ENCODE measurements around the gene B3GNT8. TPM values are rescaled to one million over a fixed set of nuclear protein-coding genes. Genes with fewer than 3 reads are reported as not detected.

The B3GNT8 gene
- total RNA-seq, 1 experiment from 2014 or later: 0.10 TPM

GRCh38 chr19:41430922-41431321 lies 3.7 kb upstream of the B3GNT8 start:
- DNase-seq (ENCODE audit: low read depth, low spot score) (no peak), ATAC-seq (no peak)
- no peak overlapping the region for H3K4me3 ChIP-seq (ENCODE audit: low read depth in 2 of 2, low read length in 2 of 2)
- POLR2A ChIA-PET: no interaction called here
- H3K9me3 ChIP-seq (ENCODE audit: control insufficient read depth, insufficient read depth, low read depth, low read length): no peaks in the 10 kb centered on the region
- BruUV-seq (replicated peaks): no TSS peak
- no peaks in the 10 kb centered on the region for H3K27me3 ChIP-seq (ENCODE audit: control insufficient read depth, insufficient read depth, low read length)
- in situ Hi-C loops (cut with HindIII; ENCODE audit: low pct_unique_long_range_greater_than_20kb, low sequenced_read_pairs): no loop called here
- intact Hi-C loops (cut with micrococcal nuclease; ENCODE audit: unreplicated experiment): no loop called here
- H3K36me3 ChIP-seq (ENCODE audit: control insufficient read depth, insufficient read depth, low read length): no peaks in the 10 kb centered on the region
- no peaks in the 10 kb centered on the region for H3K4me1 ChIP-seq (ENCODE audit: control insufficient read depth, insufficient read depth, low read length)
- no peak overlapping the region for H3K27ac ChIP-seq (ENCODE audit: low read length)
- no peak for TF ChIP-seq TCF7L2 (IDR thresholded peaks at IDR 0.05; ENCODE audit: low read depth, low read length)
- no peak for TF ChIP-seq POLR2AphosphoS5 (IDR thresholded peaks at IDR 0.05; ENCODE audit: low read depth, low read length)
- no peak for TF ChIP-seq REST (IDR thresholded peaks at IDR 0.05; ENCODE audit: insufficient read depth in 1 of 2, low read depth in 2 of 2, low read length in 1 of 2)
- TF ChIP-seq CTCF (IDR thresholded peaks at IDR 0.05): no peak
- TF ChIP-seq SIN3A (IDR thresholded peaks at IDR 0.05; ENCODE audit: borderline replicate concordance, insufficient read depth, low read depth, low read length): no peak
- CTCF ChIA-PET: no interaction called here

GRCh38 chr19:41428481-41428859 lies 1.3 kb upstream of the B3GNT8 start:
- ChIA-PET CTCF (no interaction called here), POLR2A (no interaction called here)
- no peak for TF ChIP-seq POLR2AphosphoS5 (IDR thresholded peaks at IDR 0.05; ENCODE audit: low read depth, low read length)
- TF ChIP-seq TCF7L2 (IDR thresholded peaks at IDR 0.05; ENCODE audit: low read depth, low read length): no peak
- TF ChIP-seq CTCF (IDR thresholded peaks at IDR 0.05): no peak
- TF ChIP-seq REST (IDR thresholded peaks at IDR 0.05; ENCODE audit: insufficient read depth in 1 of 2, low read depth in 2 of 2, low read length in 1 of 2): no peak
- no peak for TF ChIP-seq SIN3A (IDR thresholded peaks at IDR 0.05; ENCODE audit: borderline replicate concordance, insufficient read depth, low read depth, low read length)
- Histone ChIP-seq H3K4me3 (ENCODE audit: low read depth in 2 of 2, low read length in 2 of 2) (no peak overlapping the region), H3K27ac (ENCODE audit: low read length) (no peak overlapping the region), H3K9me3 (ENCODE audit: control insufficient read depth, insufficient read depth, low read depth, low read length) (no peaks in the 10 kb centered on the region), H3K36me3 (ENCODE audit: control insufficient read depth, insufficient read depth, low read length) (no peaks in the 10 kb centered on the region), H3K4me1 (ENCODE audit: control insufficient read depth, insufficient read depth, low read length) (no peaks in the 10 kb centered on the region), H3K27me3 (ENCODE audit: control insufficient read depth, insufficient read depth, low read length) (no peaks in the 10 kb centered on the region)
- no peak for ATAC-seq
- intact Hi-C loops (cut with micrococcal nuclease; ENCODE audit: unreplicated experiment): no loop called here
- DNase-seq (ENCODE audit: low read depth, low spot score): no peak
- BruUV-seq (replicated peaks): no TSS peak
- in situ Hi-C loops (cut with HindIII; ENCODE audit: low pct_unique_long_range_greater_than_20kb, low sequenced_read_pairs): no loop called here
